WERI-Rb-1 (cell line): ENCODE measurements around the gene NR6A1.

Experiments used
- DNase-seq: peaks from one replicate; pipeline ENCODE4 v3.0.0-alpha.2; 2020
- H3K27ac ChIP-seq: fragments of 250-450 bp; sonication (Bioruptor Pico); 2 replicates; pipeline ENCODE4 v1.5.1; 2020; ENCODE audit warnings: mild to moderate bottlenecking, moderate library complexity
- H3K27me3 ChIP-seq: fragments of 250-450 bp; sonication (Bioruptor Pico); 2 replicates; pipeline ENCODE4 v1.5.1; 2021; ENCODE audit warnings: mild to moderate bottlenecking, low read depth, moderate library complexity; ENCODE audit not compliant: insufficient read depth, severe bottlenecking
- H3K36me3 ChIP-seq: fragments of 250-450 bp; sonication (Bioruptor Pico); 2 replicates; pipeline ENCODE4 v1.5.1; 2020; ENCODE audit warnings: mild to moderate bottlenecking, moderate library complexity
- H3K4me3 ChIP-seq: 2 replicates; pipeline ENCODE4 v1.5.1; 2011; ENCODE audit warnings: low read depth, mild to moderate bottlenecking, control low read depth, low read length
- H3K9me3 ChIP-seq: fragments of 250-450 bp; sonication (Bioruptor Pico); 2 replicates; pipeline ENCODE4 v1.5.1; 2021; ENCODE audit warnings: mild to moderate bottlenecking, moderate library complexity; ENCODE audit not compliant: severe bottlenecking
- TF ChIP-seq, protein P1 (sequence below): IDR thresholded peaks from 2 replicates; pipeline ENCODE4 v1.5.1; 2011; ENCODE audit warnings: low read depth, mild to moderate bottlenecking, control low read depth, inconsistent platforms, low read length

The NR6A1 gene

GRCh38 chr9:124663046-124663961 is 107.8 kb downstream of the NR6A1 start:
- Histone ChIP-seq H3K36me3 (peaks cover 9% of the 10 kb centered on the region), H3K9me3 (no peaks in the 10 kb centered on the region), H3K27me3 (no peaks in the 10 kb centered on the region), H3K27ac (no peak overlapping the region), H3K4me3 (no peak overlapping the region)
- DNase-seq, result no peak
- TF ChIP-seq, protein P1, sequence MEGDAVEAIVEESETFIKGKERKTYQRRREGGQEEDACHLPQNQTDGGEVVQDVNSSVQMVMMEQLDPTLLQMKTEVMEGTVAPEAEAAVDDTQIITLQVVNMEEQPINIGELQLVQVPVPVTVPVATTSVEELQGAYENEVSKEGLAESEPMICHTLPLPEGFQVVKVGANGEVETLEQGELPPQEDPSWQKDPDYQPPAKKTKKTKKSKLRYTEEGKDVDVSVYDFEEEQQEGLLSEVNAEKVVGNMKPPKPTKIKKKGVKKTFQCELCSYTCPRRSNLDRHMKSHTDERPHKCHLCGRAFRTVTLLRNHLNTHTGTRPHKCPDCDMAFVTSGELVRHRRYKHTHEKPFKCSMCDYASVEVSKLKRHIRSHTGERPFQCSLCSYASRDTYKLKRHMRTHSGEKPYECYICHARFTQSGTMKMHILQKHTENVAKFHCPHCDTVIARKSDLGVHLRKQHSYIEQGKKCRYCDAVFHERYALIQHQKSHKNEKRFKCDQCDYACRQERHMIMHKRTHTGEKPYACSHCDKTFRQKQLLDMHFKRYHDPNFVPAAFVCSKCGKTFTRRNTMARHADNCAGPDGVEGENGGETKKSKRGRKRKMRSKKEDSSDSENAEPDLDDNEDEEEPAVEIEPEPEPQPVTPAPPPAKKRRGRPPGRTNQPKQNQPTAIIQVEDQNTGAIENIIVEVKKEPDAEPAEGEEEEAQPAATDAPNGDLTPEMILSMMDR, result no peak

- Histone ChIP-seq H3K27me3 (no peaks in the 10 kb centered on the region), H3K36me3 (peaks cover 9% of the 10 kb centered on the region), H3K9me3 (no peaks in the 10 kb centered on the region), H3K4me3 (no peak overlapping the region), H3K27ac (no peak overlapping the region)
- TF ChIP-seq, protein P1, result no peak
- no peak for DNase-seq
Measured at GRCh38 chr9:124662561-124662960, 108.5 kb downstream of the NR6A1 start.

DNA sequence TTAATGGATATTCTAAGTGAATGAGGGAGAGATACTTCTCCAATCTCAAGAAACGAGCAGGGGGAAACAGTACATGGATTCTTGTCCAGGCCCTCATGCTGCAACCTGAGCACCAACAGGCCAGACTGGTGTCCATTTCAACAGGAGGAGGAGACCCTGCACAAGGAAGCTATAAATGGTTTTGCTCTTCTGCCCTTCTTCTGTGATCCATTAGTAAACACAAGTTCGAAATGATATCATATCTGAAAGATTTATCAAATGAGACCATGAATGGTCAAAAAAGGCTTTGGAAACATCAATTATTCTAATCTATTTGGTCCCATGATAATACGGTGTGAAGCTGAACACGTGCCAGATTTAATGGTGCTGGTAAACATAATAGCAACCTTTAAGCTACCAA is 109.8 kb downstream of the NR6A1 start:
- TF ChIP-seq, protein P1, result no peak
- Histone ChIP-seq H3K27ac (no peak overlapping the region), H3K36me3 (peaks cover 5% of the 10 kb centered on the region), H3K27me3 (no peaks in the 10 kb centered on the region), H3K4me3 (no peak overlapping the region), H3K9me3 (no peaks in the 10 kb centered on the region)
- DNase-seq, result no peak

DNA sequence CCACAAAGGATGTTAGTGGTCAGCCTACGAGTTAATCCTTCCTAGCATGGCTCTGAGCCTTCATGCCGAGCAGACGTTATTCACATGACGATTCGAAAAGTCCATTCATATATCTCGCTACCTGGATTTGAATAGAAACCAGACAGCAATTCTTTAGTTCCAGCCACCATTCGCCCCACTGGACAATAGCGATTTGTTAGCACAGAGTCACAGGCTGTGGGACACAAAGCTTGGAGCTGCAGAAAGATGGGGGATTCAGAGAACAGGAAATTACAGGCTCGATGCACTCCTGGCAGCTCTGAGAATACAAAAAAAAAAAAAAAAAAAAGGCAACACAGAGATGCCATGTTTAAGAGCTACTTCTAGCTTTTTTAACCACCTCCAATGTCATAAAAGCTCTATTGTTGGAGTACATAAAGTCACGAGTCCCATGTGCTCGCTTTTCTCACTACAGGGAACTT is 110.7 kb downstream of the NR6A1 start:
- Histone ChIP-seq H3K27ac (peak overlapping the region; percentile 88), H3K4me3 (peak overlapping the region; percentile 84), H3K36me3 (peaks cover 5% of the 10 kb centered on the region), H3K27me3 (no peaks in the 10 kb centered on the region), H3K9me3 (no peaks in the 10 kb centered on the region)
- DNase-seq, result peak; percentile 49
- TF ChIP-seq, protein P1, result no peak

DNA sequence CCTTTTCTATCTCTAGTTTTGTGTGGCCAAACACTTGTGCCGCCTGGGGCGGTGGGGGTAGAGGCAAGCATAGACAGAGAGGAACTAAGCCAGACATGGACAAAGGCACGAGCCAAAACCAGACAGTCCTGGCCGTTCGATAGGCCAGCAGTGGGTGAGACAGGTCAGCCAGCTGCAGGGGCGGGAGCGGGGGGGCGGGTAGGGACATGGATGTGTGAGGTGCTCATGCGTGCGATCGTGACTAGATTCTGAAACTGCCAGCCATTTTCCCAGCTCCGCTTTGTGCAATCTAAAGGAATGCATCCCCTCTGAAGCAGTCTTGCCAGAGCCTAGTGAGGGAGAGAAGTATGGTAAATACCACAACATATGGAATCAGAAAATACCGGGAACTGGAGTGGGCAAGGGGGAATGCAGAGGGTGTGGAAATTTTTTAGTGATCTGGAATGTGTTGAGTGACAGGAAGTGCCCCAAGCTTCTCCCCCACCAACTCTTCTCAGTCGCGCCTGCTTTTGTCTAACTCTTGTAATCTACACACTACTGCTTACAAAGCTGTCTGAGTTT is 111.9 kb downstream of the NR6A1 start:
- H3K27me3 ChIP-seq, result no peaks in the 10 kb centered on the region
- TF ChIP-seq, protein P1, result no peak
- peak overlapping the region; percentile 84 for H3K4me3 ChIP-seq
- peak; percentile 90 for DNase-seq
- H3K9me3 ChIP-seq, result no peaks in the 10 kb centered on the region
- H3K27ac ChIP-seq, result peak overlapping the region; percentile 88
- H3K36me3 ChIP-seq, result peaks cover under 1% of the 10 kb centered on the region; the same call in 1 of the 2 replicates
